Measurements from ENCODE around the gene DDX42. TPM values are rescaled to one million over a fixed set of nuclear protein-coding genes. Genes with fewer than 3 reads are reported as not detected.

DDX42 gene
- total RNA-seq, 1 experiment from 2014 or later, result 174 TPM

GRCh38 chr17:63835167-63835720 is 61.3 kb downstream of the DDX42 start:
- Histone ChIP-seq H3K36me3 (ENCODE audit: control insufficient read depth in 1 of 2, insufficient read depth in 2 of 2, low read length in 2 of 2) (peaks cover 48 to 71% of the 10 kb centered on the region in 2 experiments), H3K4me2 (ENCODE audit: low read length) (0 out of 2 replicates have a peak overlapping the region, but pooled peaks have one; percentile 0), H3K9me2 (ENCODE audit: insufficient read depth) (no peaks in the 10 kb centered on the region), H3K27ac (ENCODE audit: low read depth, low read length) (peak overlapping the region; percentile 21), H3K27me3 (ENCODE audit: insufficient read depth, low read length) (no peaks in the 10 kb centered on the region), H3K4me1 (ENCODE audit: control insufficient read depth in 1 of 2, insufficient read depth in 2 of 2, low read length in 2 of 2) (peaks cover 21 to 30% of the 10 kb centered on the region in 2 experiments), H3K4me3 (replicated peaks in 1 of 2; ENCODE audit: low read depth in 1 of 2, low read length in 2 of 2) (no peak overlapping the region), H3K79me2 (ENCODE audit: insufficient read depth, low read length) (peaks cover 66% of the 10 kb centered on the region), H3K9ac (ENCODE audit: low read length) (no peak overlapping the region), H3K9me3 (ENCODE audit: control insufficient read depth in 1 of 2, insufficient read depth in 1 of 2, low read depth in 1 of 2, low read length in 2 of 2) (no peaks in the 10 kb centered on the region), H4K20me1 (ENCODE audit: insufficient read depth) (no peaks in the 10 kb centered on the region), H2AFZ (ENCODE audit: low read depth, low read length, poor library complexity, severe bottlenecking) (no peak overlapping the region)
- intact Hi-C loops (cut with micrococcal nuclease), result loop anchor here (1.0 to 2.0 kb wide), 2 partner anchors 92 to 410 kb away; no protein-coding TSS in a partner anchor
- DNase-seq (ENCODE audit: low read depth, low spot score) (no peak), ATAC-seq (no peak)
- RAD21 ChIA-PET (ENCODE audit: low non-redundant PET in 1 of 2, low total read pairs in 2 of 2, uncharacterized antibody in 2 of 2, unreplicated experiment in 2 of 2), result interaction anchor here in 1 of 2 experiments (0.7 kb wide), 1 partner anchor 23 kb away, joined by 4 read pairs; no protein-coding TSS in a partner anchor
- CTCF ChIA-PET, result interaction anchor here (1.0 to 1.9 kb wide), 9 partner anchors 9 to 409 kb away, joined by 3 to 10 read pairs (median 4); partner anchors contain the start of gene MAP3K3
- TF ChIP-seq, protein P1, sequence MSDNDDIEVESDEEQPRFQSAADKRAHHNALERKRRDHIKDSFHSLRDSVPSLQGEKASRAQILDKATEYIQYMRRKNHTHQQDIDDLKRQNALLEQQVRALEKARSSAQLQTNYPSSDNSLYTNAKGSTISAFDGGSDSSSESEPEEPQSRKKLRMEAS (IDR thresholded peaks at IDR 0.05), result no peak
- TF ChIP-seq CBX3 (IDR thresholded peaks at IDR 0.05; ENCODE audit: low read depth) (no peak), FOSL1 (IDR thresholded peaks at IDR 0.05; ENCODE audit: low read depth) (no peak), SIN3A (IDR thresholded peaks at IDR 0.05; ENCODE audit: low read depth) (no peak), YY1 (IDR thresholded peaks at IDR 0.05; ENCODE audit: extremely low read depth, insufficient replicate concordance, low read depth, low read length) (no peak), RAD21 (IDR thresholded peaks at IDR 0.05; ENCODE audit: low read depth) (no peak), JUND (IDR thresholded peaks at IDR 0.05) (no peak)
- TF ChIP-seq, protein P2, sequence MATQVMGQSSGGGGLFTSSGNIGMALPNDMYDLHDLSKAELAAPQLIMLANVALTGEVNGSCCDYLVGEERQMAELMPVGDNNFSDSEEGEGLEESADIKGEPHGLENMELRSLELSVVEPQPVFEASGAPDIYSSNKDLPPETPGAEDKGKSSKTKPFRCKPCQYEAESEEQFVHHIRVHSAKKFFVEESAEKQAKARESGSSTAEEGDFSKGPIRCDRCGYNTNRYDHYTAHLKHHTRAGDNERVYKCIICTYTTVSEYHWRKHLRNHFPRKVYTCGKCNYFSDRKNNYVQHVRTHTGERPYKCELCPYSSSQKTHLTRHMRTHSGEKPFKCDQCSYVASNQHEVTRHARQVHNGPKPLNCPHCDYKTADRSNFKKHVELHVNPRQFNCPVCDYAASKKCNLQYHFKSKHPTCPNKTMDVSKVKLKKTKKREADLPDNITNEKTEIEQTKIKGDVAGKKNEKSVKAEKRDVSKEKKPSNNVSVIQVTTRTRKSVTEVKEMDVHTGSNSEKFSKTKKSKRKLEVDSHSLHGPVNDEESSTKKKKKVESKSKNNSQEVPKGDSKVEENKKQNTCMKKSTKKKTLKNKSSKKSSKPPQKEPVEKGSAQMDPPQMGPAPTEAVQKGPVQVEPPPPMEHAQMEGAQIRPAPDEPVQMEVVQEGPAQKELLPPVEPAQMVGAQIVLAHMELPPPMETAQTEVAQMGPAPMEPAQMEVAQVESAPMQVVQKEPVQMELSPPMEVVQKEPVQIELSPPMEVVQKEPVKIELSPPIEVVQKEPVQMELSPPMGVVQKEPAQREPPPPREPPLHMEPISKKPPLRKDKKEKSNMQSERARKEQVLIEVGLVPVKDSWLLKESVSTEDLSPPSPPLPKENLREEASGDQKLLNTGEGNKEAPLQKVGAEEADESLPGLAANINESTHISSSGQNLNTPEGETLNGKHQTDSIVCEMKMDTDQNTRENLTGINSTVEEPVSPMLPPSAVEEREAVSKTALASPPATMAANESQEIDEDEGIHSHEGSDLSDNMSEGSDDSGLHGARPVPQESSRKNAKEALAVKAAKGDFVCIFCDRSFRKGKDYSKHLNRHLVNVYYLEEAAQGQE (IDR thresholded peaks at IDR 0.05; ENCODE audit: low read depth), result no peak
- TF ChIP-seq, protein P3, sequence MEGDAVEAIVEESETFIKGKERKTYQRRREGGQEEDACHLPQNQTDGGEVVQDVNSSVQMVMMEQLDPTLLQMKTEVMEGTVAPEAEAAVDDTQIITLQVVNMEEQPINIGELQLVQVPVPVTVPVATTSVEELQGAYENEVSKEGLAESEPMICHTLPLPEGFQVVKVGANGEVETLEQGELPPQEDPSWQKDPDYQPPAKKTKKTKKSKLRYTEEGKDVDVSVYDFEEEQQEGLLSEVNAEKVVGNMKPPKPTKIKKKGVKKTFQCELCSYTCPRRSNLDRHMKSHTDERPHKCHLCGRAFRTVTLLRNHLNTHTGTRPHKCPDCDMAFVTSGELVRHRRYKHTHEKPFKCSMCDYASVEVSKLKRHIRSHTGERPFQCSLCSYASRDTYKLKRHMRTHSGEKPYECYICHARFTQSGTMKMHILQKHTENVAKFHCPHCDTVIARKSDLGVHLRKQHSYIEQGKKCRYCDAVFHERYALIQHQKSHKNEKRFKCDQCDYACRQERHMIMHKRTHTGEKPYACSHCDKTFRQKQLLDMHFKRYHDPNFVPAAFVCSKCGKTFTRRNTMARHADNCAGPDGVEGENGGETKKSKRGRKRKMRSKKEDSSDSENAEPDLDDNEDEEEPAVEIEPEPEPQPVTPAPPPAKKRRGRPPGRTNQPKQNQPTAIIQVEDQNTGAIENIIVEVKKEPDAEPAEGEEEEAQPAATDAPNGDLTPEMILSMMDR (IDR thresholded peaks at IDR 0.05 in 2 of 3, conservative IDR thresholded peaks at IDR 0.05 in 1 of 3; ENCODE audit: borderline replicate concordance in 1 of 3, insufficient read depth in 1 of 3, low read depth in 2 of 3, low read length in 2 of 3), result no peak
- TF ChIP-seq, protein P4, sequence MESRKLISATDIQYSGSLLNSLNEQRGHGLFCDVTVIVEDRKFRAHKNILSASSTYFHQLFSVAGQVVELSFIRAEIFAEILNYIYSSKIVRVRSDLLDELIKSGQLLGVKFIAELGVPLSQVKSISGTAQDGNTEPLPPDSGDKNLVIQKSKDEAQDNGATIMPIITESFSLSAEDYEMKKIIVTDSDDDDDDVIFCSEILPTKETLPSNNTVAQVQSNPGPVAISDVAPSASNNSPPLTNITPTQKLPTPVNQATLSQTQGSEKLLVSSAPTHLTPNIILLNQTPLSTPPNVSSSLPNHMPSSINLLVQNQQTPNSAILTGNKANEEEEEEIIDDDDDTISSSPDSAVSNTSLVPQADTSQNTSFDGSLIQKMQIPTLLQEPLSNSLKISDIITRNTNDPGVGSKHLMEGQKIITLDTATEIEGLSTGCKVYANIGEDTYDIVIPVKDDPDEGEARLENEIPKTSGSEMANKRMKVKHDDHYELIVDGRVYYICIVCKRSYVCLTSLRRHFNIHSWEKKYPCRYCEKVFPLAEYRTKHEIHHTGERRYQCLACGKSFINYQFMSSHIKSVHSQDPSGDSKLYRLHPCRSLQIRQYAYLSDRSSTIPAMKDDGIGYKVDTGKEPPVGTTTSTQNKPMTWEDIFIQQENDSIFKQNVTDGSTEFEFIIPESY (IDR thresholded peaks at IDR 0.05; ENCODE audit: extremely low read depth, insufficient replicate concordance, low read length), result no peak
- no TSS peak for BruUV-seq (replicated peaks)
- POLR2A ChIA-PET, result no interaction called here
